ELF-1 (cell line): Measurements from ENCODE around the gene DZIP1.
A peak's percentile ranks its signal among the peaks of the same experiment; 100 is the strongest.

Experiments used
- DNase-seq: peaks from one replicate; pipeline ENCODE4 v3.0.0-alpha.2; 2016; ENCODE audit warnings: low read depth, low spot score

The DZIP1 gene

DNA sequence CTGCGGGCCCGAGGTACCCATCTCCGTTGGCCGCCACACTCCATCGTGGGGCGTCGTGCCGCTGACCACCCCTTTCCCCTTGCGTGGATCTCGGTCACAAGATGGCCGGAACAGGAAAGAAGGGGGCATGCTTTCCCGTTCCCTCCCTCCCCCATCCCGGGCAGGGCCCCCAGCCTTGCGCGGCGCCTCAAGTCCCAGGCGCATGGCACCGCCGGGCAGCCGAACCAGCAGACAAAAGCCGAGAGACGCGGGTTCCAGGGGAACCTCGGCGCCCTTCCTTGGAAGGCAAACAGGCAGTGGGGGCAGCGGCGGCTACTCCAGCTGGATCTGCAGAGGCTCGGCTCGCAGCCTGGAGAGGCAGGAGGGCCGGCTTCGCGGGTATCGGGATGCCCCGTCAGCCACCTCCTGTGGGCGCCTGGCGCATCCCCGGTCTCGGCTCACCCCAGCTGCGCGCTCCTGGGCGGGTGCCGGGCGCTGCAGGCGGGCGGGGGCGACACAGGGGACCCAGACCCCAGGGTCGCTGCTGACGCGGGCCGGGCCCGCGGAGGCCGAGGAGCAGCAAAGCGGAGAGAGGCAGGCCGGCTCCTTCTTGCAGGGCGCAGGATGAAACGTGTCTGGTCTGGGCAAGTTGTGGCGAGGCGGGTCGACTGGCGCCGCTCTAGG is 439 bp downstream of the DZIP1 start:
- DNase-seq, result no peak

DNA sequence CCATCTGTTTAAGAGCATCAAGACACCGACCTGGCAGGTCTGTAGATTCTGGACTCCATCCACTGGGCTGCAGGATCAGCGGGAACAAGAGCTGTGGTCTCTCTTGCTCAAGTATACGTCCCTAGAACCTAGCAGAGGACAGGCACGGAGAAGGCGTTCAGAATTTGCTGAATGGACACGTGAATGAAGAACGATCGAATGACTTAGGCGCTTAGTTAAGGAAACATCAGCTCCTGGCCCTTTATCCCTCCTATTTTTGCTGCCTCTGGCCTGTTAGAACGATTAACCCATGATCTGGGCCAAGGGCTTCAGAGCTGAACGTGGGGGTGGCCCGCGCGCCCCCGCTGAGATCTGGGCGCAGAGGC is 953 bp downstream of the DZIP1 start:
- peak; percentile 46 for DNase-seq

DNA sequence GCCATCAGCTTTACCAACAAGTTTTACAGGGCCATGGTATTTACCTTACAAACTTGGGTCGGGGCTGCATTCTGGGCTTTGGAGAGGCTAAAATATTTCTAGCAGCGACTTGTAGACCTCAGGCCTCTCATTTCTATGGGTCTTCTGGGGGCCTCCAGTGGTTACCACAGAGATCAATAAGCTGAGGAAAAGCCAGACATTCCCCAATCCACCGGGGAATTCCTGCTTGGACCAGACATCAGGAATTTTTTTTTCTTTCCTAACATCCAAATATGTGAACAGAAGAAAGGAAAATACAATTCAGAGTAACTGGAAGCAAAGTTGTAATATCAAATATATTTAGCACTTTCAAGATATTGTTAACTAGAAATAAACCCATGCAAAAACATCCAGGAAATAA is 1.5 kb downstream of the DZIP1 start:
- no peak for DNase-seq

DNA sequence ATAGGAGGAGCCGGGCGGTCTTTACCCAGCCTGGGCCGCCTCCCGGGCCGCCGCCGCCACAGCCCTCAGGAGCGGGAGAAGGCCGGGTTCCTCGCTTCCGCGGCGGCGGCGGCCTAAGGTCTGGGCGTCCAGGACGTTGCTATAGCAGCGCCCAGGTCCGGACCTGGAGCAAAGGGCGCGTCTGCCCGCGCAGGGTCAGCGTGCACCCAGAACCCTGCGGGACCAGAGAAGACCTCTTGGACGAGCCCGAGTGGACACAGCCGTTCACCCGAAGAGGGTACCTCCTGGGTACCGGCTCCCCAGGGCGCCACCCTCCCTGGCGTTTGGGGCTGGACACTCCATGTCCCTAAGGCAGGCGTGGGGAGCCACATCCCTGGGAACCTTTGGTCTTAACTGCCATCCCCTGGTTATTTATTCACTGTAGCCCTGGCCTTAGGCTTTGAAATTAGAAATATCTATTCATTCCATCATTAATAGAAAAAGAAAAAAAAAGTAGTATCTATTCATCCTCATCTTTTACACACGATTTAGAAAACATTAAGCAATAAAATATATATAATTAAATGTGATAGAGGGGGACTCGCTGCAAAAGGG is 2.4 kb downstream of the DZIP1 start:
- DNase-seq, result peak; percentile 78

DNA sequence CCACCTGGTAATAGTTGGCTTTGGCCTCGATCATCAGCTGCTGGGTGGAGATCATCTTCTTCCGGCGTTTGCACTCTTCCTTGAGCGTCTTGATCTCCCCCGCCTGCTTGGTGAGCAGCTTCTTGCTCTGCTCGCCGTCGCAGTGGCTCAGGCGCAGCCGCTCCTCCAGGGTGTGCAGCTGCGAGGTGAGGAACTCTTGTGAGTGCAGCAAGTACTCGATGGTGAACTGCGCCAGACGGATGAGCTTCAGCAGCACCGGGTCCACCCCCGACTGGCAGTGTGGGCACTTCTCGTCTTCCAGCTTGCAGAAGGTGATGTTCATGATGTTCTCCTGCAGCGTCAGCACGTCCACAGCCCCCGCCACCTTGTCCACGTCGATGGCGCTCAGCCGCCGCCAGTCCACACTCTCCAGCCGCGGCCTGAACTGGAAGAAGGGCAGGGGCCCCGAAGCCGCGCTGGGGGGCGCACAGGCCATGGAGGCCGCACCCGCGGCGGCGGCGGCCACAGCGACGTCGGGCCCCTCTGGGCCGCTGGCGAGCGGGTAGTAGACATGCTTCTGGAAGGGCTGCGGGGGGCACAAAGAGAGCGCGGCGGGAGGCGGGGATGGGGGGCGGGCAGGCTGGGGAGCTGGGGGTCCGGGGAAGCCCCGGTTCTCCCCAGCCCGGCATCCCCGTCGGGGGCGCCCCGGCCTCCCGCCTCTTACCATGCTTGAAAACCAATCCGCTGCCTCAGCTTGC is 3.0 kb downstream of the DZIP1 start:
- DNase-seq, result peak; percentile 43

DNA sequence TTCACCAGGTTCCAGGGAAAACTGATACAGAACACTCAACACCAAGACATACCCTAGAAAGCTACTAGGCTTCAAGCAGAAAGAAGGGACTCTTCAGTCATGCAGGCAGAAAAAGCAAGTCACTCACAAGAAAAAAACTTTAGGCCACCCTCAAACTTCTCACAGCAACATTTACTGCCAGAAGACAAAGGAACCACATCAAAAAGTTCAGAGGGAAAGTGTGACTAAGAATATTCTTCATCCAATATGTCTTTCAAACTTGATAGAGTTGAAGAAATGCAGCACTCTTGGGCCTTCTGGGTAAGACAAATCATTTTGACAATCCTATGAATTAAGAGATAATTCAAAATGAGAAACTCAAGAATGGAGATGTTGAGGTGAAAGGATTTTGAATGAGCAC is 7.7 kb downstream of the DZIP1 start:
- DNase-seq, result no peak

DNA sequence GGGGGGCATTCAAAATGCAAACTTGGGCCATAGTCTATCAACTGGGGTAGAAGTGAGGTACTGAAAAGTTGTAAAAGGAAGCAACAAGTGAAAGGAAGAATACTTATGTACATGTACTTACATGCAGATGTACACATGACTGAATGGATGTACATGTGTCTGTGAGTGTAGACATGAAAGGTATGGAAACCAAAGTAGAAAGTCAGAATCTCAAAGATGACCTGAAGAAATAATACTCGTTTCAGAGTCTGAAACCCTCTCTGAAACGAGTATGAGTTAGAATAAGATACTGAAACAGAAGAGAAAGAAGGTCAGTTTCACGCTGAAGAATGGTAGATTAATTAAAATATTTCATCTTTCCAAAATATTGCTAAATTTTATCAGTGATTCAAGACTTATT is 13.9 kb downstream of the DZIP1 start:
- no peak for DNase-seq

DNA sequence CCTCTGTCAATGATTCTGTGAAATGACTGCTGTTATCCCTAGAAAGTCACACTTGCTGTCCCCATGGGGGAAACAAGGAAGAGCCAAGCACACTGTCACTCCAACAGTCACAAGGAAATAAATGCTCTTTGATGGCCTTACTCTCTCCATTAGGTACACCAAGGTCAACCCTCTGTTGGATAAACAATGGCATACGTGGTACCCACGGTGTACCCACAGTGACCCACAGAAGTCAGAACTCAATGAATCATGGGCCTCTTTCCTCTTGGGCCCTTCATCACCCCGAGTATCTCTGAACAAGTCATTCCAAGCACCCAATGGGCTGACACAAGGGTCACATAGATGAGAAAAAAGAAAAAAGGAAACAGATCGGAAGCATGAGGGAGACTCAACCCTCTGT is 15.4 kb downstream of the DZIP1 start:
- no peak for DNase-seq

DNA sequence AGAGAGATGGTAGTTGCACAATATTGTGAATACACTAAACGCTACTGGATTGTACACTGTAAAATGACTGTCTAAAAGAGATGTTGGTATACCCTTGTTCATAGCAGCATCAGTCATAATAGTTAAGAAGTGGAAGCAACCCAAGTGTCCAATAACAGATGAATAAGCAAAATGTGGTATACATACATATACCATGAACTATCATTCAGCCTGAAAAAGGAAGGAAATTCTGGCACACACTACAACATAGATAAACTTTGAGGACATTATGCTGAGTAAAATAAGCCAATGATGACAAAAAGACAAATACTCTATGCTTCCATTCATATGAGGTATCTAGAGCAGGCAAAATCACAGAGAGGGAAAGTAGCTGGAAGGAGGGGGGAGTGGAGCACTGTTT is 16.0 kb downstream of the DZIP1 start:
- no peak for DNase-seq

DNA sequence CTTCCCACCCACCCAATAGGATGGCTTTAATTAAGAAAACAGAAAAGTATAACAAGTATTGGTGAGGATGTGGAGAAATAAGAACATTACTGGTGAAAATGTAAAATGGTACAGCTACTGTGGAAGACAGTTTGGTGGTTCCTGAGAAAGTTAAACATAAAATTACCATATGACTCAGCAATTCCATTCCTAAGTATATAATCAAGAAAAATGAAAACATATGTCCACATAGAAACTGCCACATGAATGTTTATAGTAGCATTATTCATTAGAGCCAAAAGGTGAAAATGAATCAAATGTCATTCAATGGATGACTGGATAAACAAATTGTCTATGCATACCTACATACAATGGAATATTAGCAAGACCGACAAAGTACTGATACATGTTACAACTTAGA is 16.9 kb downstream of the DZIP1 start:
- DNase-seq, result no peak

DNA sequence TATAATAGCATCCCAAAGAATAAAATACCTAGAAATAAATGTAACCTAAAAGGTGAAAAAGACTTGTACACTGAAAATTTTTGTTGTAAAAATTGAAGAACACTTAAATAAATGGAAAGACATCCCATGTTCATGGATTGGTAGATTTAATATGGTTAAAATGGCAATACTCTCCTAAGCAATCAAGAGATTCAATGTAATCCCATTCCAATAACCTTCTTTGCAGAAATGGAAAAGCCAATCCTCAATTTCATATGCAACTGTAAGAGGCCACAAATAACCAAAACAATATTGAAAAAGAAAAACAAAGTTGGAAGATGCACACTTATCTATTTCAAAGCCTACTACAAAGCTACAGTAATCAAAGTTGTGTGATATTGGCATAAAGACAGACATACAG is 17.7 kb downstream of the DZIP1 start:
- DNase-seq, result no peak

DNA sequence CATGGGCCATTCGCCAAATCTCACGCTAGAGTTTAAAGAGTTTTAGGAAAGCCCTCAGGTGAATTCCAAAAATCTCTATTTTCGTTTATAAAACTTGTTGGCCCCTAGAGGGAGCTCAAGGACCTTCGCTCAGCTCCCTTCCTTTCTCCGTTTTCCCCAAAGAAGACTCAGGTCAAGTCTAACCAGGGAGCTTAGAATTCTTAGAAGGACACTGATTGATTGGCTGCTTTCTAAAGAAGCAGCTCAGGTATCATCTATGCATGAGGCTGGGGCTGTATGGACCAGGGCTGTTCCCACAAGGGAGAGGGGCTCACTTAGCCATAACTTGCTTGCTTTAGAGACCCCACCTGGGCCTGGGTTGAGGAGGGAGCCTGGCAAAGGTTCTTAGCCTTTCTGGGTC is 20.5 kb downstream of the DZIP1 start:
- DNase-seq, result peak; percentile 56

DNA sequence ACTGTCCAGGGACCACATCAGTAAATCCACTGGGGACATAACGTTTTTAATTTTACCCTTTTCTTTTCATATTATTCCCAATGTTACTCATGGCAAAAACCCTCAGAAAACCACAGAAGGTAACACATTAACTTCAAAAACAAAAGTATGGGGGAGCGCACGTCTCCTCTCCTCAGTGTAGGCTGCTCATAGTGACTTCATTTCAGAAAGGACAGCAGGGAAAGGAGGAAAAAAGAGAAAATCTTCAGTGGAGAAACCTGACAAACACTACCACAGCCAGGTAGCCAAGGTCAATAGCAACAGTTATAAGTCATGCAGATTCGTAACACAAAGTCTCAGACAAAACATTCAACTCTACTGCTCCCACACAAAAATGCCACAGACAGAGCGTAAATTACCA is 21.4 kb downstream of the DZIP1 start:
- no peak for DNase-seq

DNA sequence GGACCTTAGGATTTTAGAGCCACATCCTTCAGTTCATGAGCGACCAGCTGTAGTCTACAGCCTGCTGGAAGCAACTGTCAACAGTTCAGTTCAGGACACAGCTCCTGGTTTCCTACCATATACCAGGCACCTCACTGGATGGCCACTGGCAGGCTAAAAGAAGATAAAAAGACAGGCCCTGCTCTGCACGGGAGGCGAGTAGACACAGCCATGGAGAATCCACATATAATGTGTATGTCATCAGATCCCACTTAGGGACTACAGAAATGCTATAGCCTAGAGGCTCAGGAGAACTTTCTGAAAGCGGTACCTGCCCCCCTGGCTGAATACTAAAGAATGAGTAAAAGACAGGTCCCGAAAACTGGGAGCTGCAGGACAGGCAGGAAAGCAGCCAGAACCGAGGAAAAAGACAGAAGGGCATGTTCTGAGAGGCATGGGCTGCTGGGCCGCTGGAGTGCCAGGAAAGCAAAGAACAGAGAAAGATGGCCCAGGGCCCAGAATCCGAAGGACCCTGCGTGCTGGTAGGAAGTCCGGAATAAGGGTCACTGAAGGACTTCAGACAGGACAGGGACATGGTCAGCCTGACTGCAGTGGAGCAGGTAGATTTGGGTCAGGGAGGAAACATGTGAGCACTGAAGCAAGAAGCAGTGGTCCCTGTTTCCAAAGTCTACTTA is 23.5 kb downstream of the DZIP1 start:
- no peak for DNase-seq

DNA sequence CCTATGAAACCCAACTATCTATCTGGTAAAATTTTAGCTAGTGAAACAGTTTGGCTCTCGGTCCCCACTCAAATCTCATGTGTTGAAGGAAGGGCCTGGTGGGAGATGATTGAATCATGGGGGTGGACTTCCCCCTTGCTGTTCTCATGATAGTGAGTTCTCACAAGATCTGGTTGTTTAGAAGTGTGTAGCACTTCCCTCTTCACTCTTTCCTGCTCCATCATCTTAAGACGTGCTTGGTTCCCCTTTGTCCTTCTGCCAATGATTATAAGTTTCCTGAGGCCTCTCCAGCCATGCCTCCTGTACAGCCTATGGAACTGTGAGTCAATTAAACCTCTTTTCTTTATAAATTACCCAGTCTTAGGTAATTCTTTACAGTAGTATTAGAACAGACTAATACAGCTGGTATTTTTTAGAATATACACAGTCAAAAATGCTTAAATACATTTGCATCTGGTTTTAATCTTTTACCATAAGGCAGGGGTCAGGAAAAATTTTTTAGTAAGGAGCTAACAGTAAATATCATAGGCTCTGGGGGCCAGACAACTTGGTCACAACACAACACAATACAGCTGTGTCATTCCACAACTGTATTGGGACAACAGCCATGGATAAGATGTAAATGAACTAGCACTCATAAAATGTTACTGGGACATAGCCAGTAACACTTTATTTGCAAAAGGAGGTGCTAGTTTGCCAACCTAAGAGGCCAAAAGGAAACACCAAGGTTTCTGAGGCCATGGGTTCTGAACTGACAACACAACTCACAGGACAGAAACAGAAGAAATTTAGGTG is 24.3 kb downstream of the DZIP1 start:
- no peak for DNase-seq

DNA sequence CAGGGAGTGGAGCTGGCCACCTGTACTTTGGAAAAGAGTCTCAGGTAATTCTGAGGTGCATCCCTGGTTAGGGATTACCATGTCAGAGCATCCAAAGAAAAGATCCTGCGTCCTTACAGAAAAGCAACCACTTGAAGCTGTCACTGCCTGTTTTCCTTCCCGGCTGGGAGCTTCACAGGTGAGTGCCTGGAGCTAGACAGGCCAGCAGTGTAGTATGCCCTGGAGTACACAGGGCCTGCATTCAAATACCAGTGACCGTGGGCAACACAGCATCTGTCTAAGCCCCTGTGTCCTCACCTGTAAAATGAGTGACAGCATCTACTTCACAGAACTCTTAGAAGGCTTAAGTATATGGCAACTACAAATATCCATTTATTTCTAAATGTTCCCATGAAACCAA is 29.0 kb downstream of the DZIP1 start:
- DNase-seq, result no peak

DNA sequence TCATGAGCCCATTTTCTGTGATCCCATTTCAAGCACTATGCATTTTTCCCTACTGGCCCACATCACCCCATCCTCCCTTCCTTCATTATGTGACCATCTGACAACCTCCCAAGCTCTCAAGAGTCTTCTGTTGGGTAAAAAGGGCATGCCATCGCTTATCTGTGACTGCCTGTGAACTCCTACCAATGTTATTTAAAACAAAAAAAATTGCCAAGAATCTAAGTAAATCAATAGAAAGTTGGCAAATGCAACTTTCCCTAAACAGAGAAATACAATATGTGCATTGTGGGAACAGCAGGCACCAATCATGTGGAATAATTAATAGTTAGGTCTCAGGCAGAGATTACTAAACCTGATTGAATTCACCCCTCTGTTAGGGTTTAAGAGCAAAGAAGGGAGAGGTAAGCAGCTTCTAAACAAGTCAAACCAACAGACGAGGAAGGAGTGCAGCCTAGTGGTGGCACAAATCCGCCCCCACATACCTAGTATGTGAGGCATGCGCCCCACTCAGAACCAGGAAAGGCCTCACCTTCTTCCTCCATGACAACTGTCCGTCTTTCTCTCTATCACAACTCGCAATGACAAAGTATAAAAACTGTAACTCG is 29.8 kb downstream of the DZIP1 start:
- DNase-seq, result no peak

DNA sequence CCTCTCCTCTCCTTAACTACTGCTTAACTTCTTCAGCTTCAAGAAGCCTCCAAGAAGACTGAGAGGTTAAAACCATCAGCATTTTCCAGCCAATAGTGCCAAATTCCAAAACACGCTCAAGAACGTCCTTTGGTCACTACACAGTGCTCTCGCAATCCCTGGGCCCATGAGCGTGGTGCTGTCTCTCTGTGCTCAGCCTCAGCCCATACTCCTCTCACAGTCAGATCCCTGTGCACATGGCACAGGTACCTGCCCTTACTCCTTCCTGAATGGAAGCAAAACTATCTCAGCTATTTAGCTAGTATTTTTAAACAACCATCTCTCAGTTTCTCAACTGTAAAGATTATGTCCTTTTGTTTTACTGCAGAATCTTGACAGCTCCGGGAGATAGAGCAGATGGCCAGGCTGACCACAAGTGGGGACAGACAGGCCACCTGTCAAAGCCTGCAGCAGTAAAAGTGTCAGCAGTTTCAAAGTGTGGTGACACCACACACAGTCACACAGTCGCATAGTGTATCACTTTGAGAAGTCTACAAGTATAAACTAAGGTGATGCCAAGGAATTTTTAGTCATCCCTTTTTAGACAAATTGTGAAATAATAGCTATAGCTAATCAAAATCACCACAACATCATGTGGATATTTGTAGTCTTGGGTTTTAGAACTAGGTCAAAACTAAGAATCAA is 35.7 kb downstream of the DZIP1 start:
- no peak for DNase-seq

DNA sequence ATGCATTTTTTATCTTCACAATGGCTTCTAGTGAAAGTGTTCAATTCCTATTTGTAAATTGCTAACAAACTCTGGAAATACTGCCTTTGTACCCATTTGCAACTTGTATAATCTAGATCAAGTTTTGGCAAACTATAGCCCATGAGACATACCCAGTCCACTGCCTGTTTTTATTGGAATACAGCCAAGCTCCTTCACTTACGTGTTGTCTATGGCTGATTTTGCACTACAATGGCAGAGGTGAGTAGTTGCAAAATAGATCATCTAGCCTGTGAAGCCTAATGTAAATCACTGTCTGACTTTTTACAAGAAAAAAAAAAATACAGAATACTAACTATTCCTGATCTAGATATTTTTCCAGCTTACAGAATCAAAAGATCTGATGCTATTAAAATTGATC is 37.1 kb downstream of the DZIP1 start:
- DNase-seq, result no peak

DNA sequence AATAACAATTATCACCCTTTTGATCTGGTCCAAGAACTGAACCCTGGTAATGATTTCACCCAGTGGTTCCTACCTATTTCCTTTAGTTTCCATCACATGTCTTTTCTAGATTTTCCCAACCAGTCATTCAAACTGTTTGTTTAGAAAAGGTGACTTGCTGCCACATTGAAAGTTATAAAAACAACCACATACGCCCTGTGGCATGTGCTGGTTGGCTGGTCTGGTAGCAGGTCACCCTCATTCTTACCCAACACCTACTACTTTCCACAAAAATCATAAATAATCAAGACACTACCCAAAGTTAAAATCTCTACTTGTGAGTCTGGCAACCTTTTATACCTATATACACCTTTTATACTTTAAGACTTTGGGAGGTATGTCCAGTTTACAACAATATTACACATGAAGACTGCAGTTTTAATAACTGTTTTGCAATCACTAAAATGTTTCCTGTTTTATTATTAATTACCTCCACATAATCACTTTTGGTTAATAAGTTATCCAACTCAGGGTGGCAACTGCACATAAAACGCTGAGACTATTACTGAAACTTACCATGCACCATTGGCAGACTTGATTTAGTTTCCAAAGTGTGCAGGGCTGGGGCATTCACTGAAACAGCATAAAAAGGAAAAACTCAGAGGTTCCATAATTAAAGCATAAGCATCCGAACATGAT is 38.9 kb downstream of the DZIP1 start:
- no peak for DNase-seq
